ENCODE results near the gene EYA2. TPM values are rescaled to one million over a fixed set of nuclear protein-coding genes. Genes with fewer than 3 reads are reported as not detected.

Gene EYA2
- total RNA-seq, 1 donor from 2014 or later, result 1.8 TPM

DNA sequence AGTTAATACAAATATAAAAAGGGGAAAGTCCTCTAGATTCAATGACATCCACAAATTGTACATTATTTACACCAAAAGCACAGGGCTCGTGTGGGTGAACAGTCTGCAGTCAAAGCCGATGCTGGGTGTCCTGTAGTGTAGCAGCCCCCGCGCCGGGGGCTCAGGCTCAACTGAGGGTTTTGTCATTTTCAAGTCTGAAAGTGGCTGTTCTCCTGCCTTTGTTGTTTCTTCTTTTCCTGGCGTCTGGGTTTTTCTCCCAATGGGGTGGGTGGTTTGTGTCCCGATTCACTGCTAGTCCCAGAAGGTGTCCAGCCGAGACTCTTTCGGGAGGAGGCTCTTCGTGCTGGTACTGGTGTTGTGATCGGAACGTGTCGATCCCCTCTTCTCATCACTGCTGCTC lies 315.8 kb downstream of the EYA2 start:
- peaks cover 10% of the 10 kb centered on the region for H3K36me3 ChIP-seq
- peaks cover 2% of the 10 kb centered on the region for H3K27me3 Mint-ChIP-seq (ENCODE audit: insufficient read depth, low read depth)
- H3K36me3 Mint-ChIP-seq, result peaks cover 23% of the 10 kb centered on the region
- DNase-seq (ENCODE audit: low spot score), result no peak
- H3K27ac ChIP-seq, result no peak overlapping the region
- peaks cover 46% of the 10 kb centered on the region for H3F3A ChIP-seq (ENCODE audit: low read depth)
- H3K79me2 ChIP-seq (ENCODE audit: low read depth), result peaks cover 11% of the 10 kb centered on the region
- peaks cover 15% of the 10 kb centered on the region for H3K4me1 ChIP-seq
- no peak for TF ChIP-seq EZH2 (IDR thresholded peaks at IDR 0.05)
- TF ChIP-seq CTCF (IDR thresholded peaks at IDR 0.05), result no peak
- no peak for TF ChIP-seq EZH2phosphoT487 (IDR thresholded peaks at IDR 0.05)
- peaks cover 60% of the 10 kb centered on the region for H4K20me1 ChIP-seq (ENCODE audit: low read depth)
- H3K4me3 ChIP-seq, result no peak overlapping the region
- no peaks in the 10 kb centered on the region for H3K27me3 ChIP-seq
- peaks cover 19% of the 10 kb centered on the region for H3K4me1 Mint-ChIP-seq
- no peak overlapping the region for H3K4me3 Mint-ChIP-seq
- no peak overlapping the region for H3K9ac ChIP-seq
- H3K4me2 ChIP-seq, result no peak overlapping the region
- no peaks in the 10 kb centered on the region for H3K9me3 ChIP-seq (ENCODE audit: low read depth)
- H3K27ac Mint-ChIP-seq, result no peak overlapping the region
- no peaks in the 10 kb centered on the region for H3K9me3 Mint-ChIP-seq
- H2AFZ ChIP-seq (replicated peaks), result no peak overlapping the region

GRCh38 chr20:47211036-47211435 lies 316.4 kb downstream of the EYA2 start:
- H3K27me3 Mint-ChIP-seq (ENCODE audit: insufficient read depth, low read depth), result peaks cover 2% of the 10 kb centered on the region
- peaks cover 24% of the 10 kb centered on the region for H3K36me3 Mint-ChIP-seq

GRCh38 chr20:47212606-47213207 lies 318.1 kb downstream of the EYA2 start:
- H3K27ac ChIP-seq, result no peak overlapping the region
- no peaks in the 10 kb centered on the region for H3K9me3 Mint-ChIP-seq
- TF ChIP-seq CTCF (IDR thresholded peaks at IDR 0.05), result no peak
- no peak for TF ChIP-seq EZH2phosphoT487 (IDR thresholded peaks at IDR 0.05)
- no peak for TF ChIP-seq EZH2 (IDR thresholded peaks at IDR 0.05)
- H3F3A ChIP-seq (ENCODE audit: low read depth), result peaks cover 24% of the 10 kb centered on the region
- no peaks in the 10 kb centered on the region for H3K9me3 ChIP-seq (ENCODE audit: low read depth)
- no peak for DNase-seq (ENCODE audit: low spot score)
- H3K36me3 Mint-ChIP-seq, result peaks cover 22% of the 10 kb centered on the region
- H3K4me3 Mint-ChIP-seq, result no peak overlapping the region
- peaks cover 21% of the 10 kb centered on the region for H3K79me2 ChIP-seq (ENCODE audit: low read depth)
- no peaks in the 10 kb centered on the region for H3K27me3 ChIP-seq
- H3K27me3 Mint-ChIP-seq (ENCODE audit: insufficient read depth, low read depth), result no peaks in the 10 kb centered on the region
- H3K27ac Mint-ChIP-seq, result no peak overlapping the region
- no peak overlapping the region for H3K4me2 ChIP-seq
- no peak overlapping the region for H3K9ac ChIP-seq
- peaks cover 4% of the 10 kb centered on the region for H3K4me1 Mint-ChIP-seq
- peaks cover 48% of the 10 kb centered on the region for H4K20me1 ChIP-seq (ENCODE audit: low read depth)
- H3K4me3 ChIP-seq, result no peak overlapping the region
- no peak overlapping the region for H2AFZ ChIP-seq (replicated peaks)
- no peaks in the 10 kb centered on the region for H3K4me1 ChIP-seq
- H3K36me3 ChIP-seq, result peaks cover 10% of the 10 kb centered on the region

More at GRCh38 chr20:47211036-47211435, 316.4 kb downstream of the EYA2 start:
- TF ChIP-seq EZH2phosphoT487 (IDR thresholded peaks at IDR 0.05), result no peak
- no peak for TF ChIP-seq CTCF (IDR thresholded peaks at IDR 0.05)
- TF ChIP-seq EZH2 (IDR thresholded peaks at IDR 0.05), result no peak
- Histone ChIP-seq H4K20me1 (ENCODE audit: low read depth) (peaks cover 64% of the 10 kb centered on the region), H3F3A (ENCODE audit: low read depth) (peaks cover 41% of the 10 kb centered on the region), H3K4me2 (no peak overlapping the region), H3K4me3 (no peak overlapping the region), H3K27me3 (no peaks in the 10 kb centered on the region), H3K36me3 (peaks cover 10% of the 10 kb centered on the region), H3K79me2 (ENCODE audit: low read depth) (peaks cover 16% of the 10 kb centered on the region), H2AFZ (replicated peaks) (no peak overlapping the region), H3K9me3 (ENCODE audit: low read depth) (no peaks in the 10 kb centered on the region), H3K27ac (no peak overlapping the region), H3K9ac (no peak overlapping the region), H3K4me1 (peaks cover 12% of the 10 kb centered on the region)
- no peak for DNase-seq (ENCODE audit: low spot score)
- no peak overlapping the region for H3K27ac Mint-ChIP-seq
- H3K9me3 Mint-ChIP-seq, result no peaks in the 10 kb centered on the region
- H3K4me1 Mint-ChIP-seq, result peaks cover 17% of the 10 kb centered on the region
- H3K4me3 Mint-ChIP-seq, result no peak overlapping the region
